ENCODE results near the gene IDI2.
"Not testable (repeated sequence)": the region's sequence is repeated elsewhere in the genome, so short reads cannot be mapped to it uniquely, and the experiment has no call there.

IDI2 gene

DNA sequence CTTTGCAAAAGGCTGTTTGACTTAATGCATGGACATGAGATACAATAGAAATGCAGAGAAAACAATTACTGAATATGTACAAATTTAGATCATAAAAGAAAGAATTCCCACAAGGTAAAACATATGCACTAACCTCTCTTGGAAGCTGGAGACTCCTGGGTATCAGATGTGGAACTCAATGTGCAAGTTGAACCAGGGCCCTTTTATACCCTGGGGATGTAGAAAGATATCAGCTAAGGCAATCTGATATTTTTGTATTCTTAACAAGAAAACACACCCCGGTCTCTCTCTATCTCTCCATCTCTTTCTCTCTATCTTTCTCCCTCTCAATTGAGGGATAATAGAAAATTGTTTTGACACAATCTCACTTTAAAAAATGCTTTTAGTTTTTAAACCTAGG, at the start of gene IDI2:
Gene IDI2 (minus strand): TSS at position 177 of the 400 bp plus-strand sequence. CDS start 1,136 bp downstream, outside the sequence.
- Histone ChIP-seq H3K4me3 (ENCODE audit: low read depth, low read length) (no peak within 1 kb of the TSS), H3K9me3 (ENCODE audit: control insufficient read depth, insufficient read depth, low read length) (no peaks in the 10 kb centered on the region), H3K36me3 (ENCODE audit: control insufficient read depth, insufficient read depth, low read length) (peaks cover 2% of the 10 kb centered on the region; the same call in 1 of the 2 replicates), H3K9ac (ENCODE audit: low read depth, low read length) (no peak within 1 kb of the TSS), H3K27me3 (ENCODE audit: control insufficient read depth, insufficient read depth, low read length) (no peaks in the 10 kb centered on the region), H3K27ac (ENCODE audit: low read depth, low read length) (no peak within 1 kb of the TSS), H3K4me1 (ENCODE audit: control insufficient read depth, insufficient read depth, low read length) (peaks cover 8% of the 10 kb centered on the region; the same call in 1 of the 2 replicates)

DNA sequence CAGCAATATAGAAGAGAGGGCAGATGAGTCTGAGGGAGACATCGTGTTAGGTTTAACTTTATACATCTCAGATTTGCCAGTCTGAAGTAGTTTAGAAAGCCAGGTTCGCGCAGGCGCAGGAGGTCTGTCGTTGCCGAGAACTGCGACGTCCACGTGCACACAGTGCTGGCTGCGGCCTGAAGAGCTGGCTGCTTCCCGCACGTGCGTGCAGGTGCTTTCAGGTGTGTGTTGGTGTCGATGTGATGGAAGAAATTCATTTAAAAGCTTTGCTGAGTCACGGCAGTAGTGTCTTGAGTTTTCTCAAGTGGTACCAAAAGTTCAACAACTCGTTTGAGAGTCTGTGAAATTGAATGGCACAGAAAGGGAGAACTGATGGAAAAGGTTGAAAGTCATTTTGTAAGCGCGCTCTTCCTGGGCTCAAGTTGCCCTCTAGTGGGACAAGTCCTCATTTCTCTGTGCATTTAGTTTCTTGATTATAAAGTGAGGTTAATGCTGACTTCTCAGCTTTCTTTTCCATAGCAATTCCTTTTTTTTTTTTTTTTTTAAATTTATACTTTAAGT, 49.2 kb upstream of the IDI2 start:
- no peak overlapping the region for H3K9ac ChIP-seq (ENCODE audit: low read depth, low read length)
- no peak overlapping the region for H3K27ac ChIP-seq (ENCODE audit: low read depth, low read length)

DNA sequence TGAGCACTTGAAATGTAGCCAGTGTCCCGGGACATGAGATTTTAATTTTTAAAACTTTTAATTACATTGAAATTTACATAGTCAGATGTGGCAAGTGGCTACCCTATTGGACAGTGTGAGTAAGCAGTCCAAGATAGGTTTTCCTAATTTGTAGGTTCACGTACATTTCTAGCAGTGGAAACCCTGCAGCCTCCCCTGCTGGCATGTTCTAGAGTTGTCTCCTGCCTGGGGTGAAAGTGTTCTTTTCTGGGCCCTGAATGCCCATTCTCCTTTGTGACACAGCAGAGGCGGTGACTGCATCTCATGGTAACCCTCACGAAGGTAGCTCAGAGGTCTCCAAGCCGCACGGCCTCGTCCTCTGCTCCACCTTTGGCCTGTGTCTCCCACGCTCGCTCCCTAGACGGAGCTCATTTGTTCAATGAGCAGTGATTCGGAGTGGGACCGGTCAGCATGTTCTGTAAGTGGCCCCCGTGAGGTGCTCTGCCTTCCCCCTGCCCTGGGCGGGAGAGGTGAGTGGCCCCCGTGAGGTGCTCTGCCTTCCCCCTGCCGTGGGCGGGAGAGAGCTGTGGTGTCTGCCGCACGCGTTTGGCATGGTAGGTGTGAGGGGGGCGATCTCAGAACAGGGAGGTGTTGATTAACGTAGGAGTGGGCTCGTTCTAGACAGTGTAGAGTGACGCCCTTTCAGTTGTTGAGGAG, 48.5 kb upstream of the IDI2 start:
- Histone ChIP-seq H3K4me3 (ENCODE audit: low read depth, low read length) (no peak overlapping the region), H3K4me1 (ENCODE audit: control insufficient read depth, insufficient read depth, low read length) (peaks cover 7% of the 10 kb centered on the region), H3K27ac (ENCODE audit: low read depth, low read length) (no peak overlapping the region), H3K27me3 (ENCODE audit: control insufficient read depth, insufficient read depth, low read length) (no peaks in the 10 kb centered on the region), H3K36me3 (ENCODE audit: control insufficient read depth, insufficient read depth, low read length) (peaks cover 34% of the 10 kb centered on the region), H3K9me3 (ENCODE audit: control insufficient read depth, insufficient read depth, low read length) (no peaks in the 10 kb centered on the region), H3K9ac (ENCODE audit: low read depth, low read length) (no peak overlapping the region)

More for the DNA sequence above, 49.2 kb upstream of the IDI2 start:
- Histone ChIP-seq H3K4me1 (ENCODE audit: control insufficient read depth, insufficient read depth, low read length) (peaks cover 7% of the 10 kb centered on the region), H3K27me3 (ENCODE audit: control insufficient read depth, insufficient read depth, low read length) (no peaks in the 10 kb centered on the region), H3K4me3 (ENCODE audit: low read depth, low read length) (no peak overlapping the region), H3K9me3 (ENCODE audit: control insufficient read depth, insufficient read depth, low read length) (no peaks in the 10 kb centered on the region), H3K36me3 (ENCODE audit: control insufficient read depth, insufficient read depth, low read length) (peaks cover 40% of the 10 kb centered on the region)

DNA sequence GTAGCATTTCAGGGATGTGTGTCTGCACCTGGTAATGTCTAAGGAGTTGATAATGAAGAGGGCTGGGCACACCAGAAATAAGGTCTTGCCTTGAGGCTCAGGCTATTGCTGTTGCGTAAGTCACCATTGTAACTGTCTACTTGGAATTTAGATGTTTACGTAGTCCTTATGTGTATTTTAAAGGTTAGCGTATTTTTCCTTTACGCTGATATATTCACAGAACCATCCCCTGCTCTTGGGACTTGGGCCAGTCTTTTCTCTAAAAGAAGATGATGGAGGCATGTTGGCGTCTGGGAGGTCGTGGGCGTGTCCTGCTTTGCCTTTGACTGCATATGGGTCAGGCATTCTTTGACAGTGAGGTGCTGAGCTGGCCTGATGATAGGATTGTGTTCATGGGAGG, 45.3 kb upstream of the IDI2 start:
- Histone ChIP-seq H3K9ac (ENCODE audit: low read depth, low read length) (no peak overlapping the region), H3K27ac (ENCODE audit: low read depth, low read length) (peak overlapping the region; percentile 41), H3K4me1 (ENCODE audit: control insufficient read depth, insufficient read depth, low read length) (peaks cover 7% of the 10 kb centered on the region), H3K36me3 (ENCODE audit: control insufficient read depth, insufficient read depth, low read length) (peaks cover 18% of the 10 kb centered on the region; the same call in 1 of the 2 replicates), H3K4me3 (ENCODE audit: low read depth, low read length) (no peak overlapping the region), H3K27me3 (ENCODE audit: control insufficient read depth, insufficient read depth, low read length) (no peaks in the 10 kb centered on the region), H3K9me3 (ENCODE audit: control insufficient read depth, insufficient read depth, low read length) (no peaks in the 10 kb centered on the region)

DNA sequence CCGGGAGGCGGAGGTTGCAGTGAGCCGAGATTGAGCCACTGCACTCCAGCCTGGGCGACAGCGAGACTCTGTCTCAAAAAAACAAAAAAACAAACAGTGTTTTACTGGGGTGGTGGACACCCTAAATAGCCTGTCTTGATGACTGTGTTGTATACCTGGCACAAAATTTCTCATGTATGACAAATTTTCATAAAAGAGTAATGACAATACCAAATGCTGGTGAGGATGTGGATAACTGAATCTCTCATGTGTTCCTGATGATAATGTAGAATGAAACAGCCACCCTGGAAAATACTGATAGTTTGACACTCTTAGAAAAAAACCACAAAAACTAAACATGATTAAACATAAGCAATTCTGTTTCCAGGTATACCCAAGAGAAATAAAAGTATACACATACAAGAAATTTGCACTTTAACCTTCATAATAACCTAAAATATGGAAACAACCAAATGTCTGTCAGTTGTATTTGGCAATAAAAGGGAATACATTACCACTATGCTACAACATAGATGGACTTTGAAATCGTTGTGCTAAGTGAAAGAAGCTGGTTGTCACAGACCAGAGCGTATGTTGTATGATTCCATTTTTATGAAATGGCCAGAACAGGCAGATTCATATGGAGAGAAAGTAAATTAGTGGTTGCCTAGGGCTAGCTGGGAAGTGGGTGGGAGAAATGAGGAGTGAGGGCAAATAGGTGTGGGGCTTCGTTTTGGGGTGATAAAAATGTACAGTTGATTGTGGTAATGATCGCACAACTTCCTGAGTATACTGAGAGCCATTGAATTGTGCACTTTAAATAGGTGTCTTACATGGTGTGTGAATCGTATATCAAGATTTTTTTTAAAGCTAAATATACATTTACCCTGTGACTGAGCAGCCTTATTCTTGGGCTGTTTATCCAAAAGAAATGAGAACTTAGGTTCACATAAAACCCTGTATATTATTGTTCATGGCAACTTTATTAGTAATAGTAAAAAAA, 43.0 kb upstream of the IDI2 start:
- Histone ChIP-seq H3K4me3 (ENCODE audit: low read depth, low read length) (no peak overlapping the region), H3K27ac (ENCODE audit: low read depth, low read length) (no peak overlapping the region), H3K36me3 (ENCODE audit: control insufficient read depth, insufficient read depth, low read length) (peaks cover 17% of the 10 kb centered on the region; the same call in 1 of the 2 replicates), H3K9ac (ENCODE audit: low read depth, low read length) (no peak overlapping the region), H3K4me1 (ENCODE audit: control insufficient read depth, insufficient read depth, low read length) (peaks cover 7% of the 10 kb centered on the region), H3K9me3 (ENCODE audit: control insufficient read depth, insufficient read depth, low read length) (no peaks in the 10 kb centered on the region), H3K27me3 (ENCODE audit: control insufficient read depth, insufficient read depth, low read length) (no peaks in the 10 kb centered on the region)

DNA sequence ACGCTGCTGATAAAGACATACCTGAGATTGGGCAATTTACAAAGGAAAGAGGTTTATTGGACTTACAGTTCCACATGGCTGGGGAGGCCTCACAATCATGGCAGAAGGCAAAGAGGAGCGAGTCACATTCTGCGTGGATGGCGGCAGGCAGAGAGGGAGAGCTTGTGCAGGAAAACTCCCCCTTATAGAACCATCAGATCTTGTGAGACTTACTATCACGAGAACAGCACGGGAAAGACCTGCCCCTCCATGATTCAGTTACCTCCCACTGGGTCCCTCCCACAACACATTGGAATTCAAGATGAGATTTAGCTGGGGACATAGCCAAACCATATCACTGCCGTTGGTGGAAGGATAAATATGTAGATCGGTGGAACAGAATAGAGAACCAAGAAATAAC, 41.1 kb upstream of the IDI2 start:
- H3K4me1 ChIP-seq (ENCODE audit: control insufficient read depth, insufficient read depth, low read length); H3K27ac ChIP-seq (ENCODE audit: low read depth, low read length); H3K4me3 ChIP-seq (ENCODE audit: low read depth, low read length); H3K27me3 ChIP-seq (ENCODE audit: control insufficient read depth, insufficient read depth, low read length); H3K36me3 ChIP-seq (ENCODE audit: control insufficient read depth, insufficient read depth, low read length); H3K9me3 ChIP-seq (ENCODE audit: control insufficient read depth, insufficient read depth, low read length); H3K9ac ChIP-seq (ENCODE audit: low read depth, low read length): not testable (repeated sequence)

DNA sequence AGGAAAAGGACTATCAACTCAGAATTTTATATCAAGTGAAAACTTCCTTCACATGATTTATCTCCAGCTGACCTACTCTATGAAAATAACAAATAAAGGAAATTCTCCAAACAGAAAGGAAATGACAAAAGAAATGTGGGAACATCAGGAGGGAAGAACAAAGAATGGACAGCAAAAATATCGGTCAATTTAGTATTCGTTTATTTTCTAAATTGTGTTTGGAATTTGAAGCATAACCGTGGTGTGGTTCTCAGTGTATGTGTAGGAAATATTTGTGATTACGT, 39.2 kb upstream of the IDI2 start:
- no peaks in the 10 kb centered on the region for H3K4me1 ChIP-seq (ENCODE audit: control insufficient read depth, insufficient read depth, low read length)
- H3K36me3 ChIP-seq (ENCODE audit: control insufficient read depth, insufficient read depth, low read length), result no peaks in the 10 kb centered on the region
- no peak overlapping the region for H3K9ac ChIP-seq (ENCODE audit: low read depth, low read length)
- no peak overlapping the region for H3K27ac ChIP-seq (ENCODE audit: low read depth, low read length)
- no peaks in the 10 kb centered on the region for H3K9me3 ChIP-seq (ENCODE audit: control insufficient read depth, insufficient read depth, low read length)
- H3K27me3 ChIP-seq (ENCODE audit: control insufficient read depth, insufficient read depth, low read length), result no peaks in the 10 kb centered on the region
- no peak overlapping the region for H3K4me3 ChIP-seq (ENCODE audit: low read depth, low read length)

DNA sequence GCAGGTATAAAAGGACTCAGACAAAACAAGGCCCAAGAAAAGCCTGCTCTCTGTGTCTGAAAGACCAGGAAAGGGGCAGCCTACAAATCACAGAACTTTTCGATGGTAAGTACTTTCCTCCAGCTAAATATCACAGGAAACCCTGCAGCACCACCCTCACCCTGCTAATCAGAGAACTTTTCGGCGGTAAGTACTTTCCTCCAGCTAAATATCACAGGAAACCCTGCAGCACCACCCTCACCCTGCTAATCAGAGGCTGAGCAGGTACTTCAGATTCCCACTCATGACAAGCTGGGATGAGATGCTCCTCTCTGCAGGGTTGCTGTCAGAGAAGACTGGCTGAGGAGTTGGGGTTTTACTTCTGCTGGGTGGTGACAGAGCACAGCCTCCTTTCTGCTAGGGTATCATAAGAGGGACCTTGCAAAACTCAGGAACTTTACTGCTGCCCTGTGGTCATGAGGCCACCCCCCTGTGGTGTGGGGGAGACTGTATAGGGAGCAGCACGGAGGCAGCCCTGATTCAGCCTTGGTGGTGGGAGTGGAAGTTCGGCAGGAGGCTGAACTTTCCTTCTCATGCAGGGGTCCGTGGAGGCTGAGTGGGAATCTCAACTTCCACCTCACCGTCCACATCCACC, 37.7 kb upstream of the IDI2 start:
- H3K9ac ChIP-seq (ENCODE audit: low read depth, low read length), result no peak overlapping the region; the same call in 1 of the 2 replicates
- no peaks in the 10 kb centered on the region for H3K27me3 ChIP-seq (ENCODE audit: control insufficient read depth, insufficient read depth, low read length)
- H3K4me1 ChIP-seq (ENCODE audit: control insufficient read depth, insufficient read depth, low read length), result no peaks in the 10 kb centered on the region
- no peaks in the 10 kb centered on the region for H3K36me3 ChIP-seq (ENCODE audit: control insufficient read depth, insufficient read depth, low read length)
- no peaks in the 10 kb centered on the region for H3K9me3 ChIP-seq (ENCODE audit: control insufficient read depth, insufficient read depth, low read length)
- no peak overlapping the region for H3K4me3 ChIP-seq (ENCODE audit: low read depth, low read length)
- no peak overlapping the region for H3K27ac ChIP-seq (ENCODE audit: low read depth, low read length)

DNA sequence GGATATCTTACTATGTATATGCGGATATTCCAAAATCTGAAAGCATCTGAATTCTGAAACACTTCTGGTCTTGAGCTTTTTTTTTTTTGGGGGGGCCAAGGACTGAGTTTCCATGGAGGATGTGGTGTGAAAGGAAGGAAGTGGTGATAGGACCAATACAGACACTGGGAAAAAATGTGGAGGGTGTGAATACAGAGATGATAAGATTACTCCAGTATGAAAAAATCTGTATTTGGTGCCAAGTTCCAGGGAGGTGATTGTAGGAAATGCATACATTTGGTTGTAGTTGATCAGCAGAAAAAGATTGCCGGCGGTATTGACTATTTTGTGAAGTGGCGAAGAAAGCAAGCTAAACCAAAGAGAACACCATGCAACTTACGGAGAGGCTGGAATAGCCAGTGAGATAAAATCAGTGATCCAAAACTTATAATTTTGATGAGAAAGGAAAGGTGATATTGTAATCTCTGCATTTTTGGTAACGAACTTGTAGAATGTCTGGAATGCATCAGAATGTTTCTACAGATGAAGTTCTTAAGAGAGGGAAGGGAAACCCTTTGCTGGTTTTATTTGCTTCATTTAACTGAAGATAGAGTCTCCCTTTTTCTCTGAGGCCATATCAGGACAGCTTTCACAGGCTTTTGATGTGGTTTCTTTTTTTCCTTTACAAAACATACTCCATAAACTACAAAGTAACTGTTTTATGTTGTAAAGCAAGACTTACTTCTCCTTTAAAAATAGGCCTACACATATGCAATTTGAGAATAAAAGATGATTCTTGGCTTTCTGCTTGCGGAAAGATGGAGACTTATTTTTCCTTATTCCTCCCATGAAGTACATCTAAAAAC, 36.5 kb upstream of the IDI2 start:
- Histone ChIP-seq H3K9ac (ENCODE audit: low read depth, low read length) (no peak overlapping the region), H3K9me3 (ENCODE audit: control insufficient read depth, insufficient read depth, low read length) (no peaks in the 10 kb centered on the region), H3K4me3 (ENCODE audit: low read depth, low read length) (no peak overlapping the region), H3K36me3 (ENCODE audit: control insufficient read depth, insufficient read depth, low read length) (no peaks in the 10 kb centered on the region), H3K4me1 (ENCODE audit: control insufficient read depth, insufficient read depth, low read length) (peaks cover 6% of the 10 kb centered on the region), H3K27ac (ENCODE audit: low read depth, low read length) (no peak overlapping the region), H3K27me3 (ENCODE audit: control insufficient read depth, insufficient read depth, low read length) (no peaks in the 10 kb centered on the region)

DNA sequence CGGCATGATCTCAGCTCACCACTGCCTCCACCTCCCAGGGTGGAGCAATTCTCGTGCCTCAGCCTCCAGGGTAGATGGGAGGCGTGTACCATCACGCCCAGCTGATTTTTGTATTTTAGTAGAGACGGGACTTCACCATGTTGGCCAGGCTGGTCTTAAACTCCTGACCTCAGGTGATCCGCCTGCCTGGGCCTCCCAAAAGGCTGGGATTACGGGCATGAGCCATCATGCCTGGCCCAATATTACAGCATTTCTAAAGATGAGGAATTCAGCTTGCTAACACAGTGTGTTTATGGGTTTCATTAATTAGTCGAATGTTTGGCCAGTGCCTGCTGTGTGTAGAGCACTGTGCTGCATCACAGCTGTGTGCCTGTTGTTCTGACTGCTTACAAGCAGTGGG, 34.2 kb upstream of the IDI2 start:
- Histone ChIP-seq H3K36me3 (ENCODE audit: control insufficient read depth, insufficient read depth, low read length) (no peaks in the 10 kb centered on the region; the same call in 1 of the 2 replicates), H3K9me3 (ENCODE audit: control insufficient read depth, insufficient read depth, low read length) (no peaks in the 10 kb centered on the region), H3K4me3 (ENCODE audit: low read depth, low read length) (no peak overlapping the region), H3K27ac (ENCODE audit: low read depth, low read length) (no peak overlapping the region), H3K27me3 (ENCODE audit: control insufficient read depth, insufficient read depth, low read length) (no peaks in the 10 kb centered on the region), H3K4me1 (ENCODE audit: control insufficient read depth, insufficient read depth, low read length) (peaks cover 11% of the 10 kb centered on the region), H3K9ac (ENCODE audit: low read depth, low read length) (no peak overlapping the region)
